Smooth muscle cell (in vitro differentiated cells): ENCODE measurements around the gene SUSD1. TPM values are rescaled to one million over a fixed set of nuclear protein-coding genes. Genes with fewer than 3 reads are reported as not detected.

ENCODE experiments used
- DNase-seq: peaks from one replicate; lab custom pipeline; 2025; ENCODE audit not compliant: unreplicated experiment; lab: John Stamatoyannopoulos, UW
- H2AFZ ChIP-seq: fragments of 200-600 bp; sonication (generic); 2 replicates; pipeline ENCODE4 v1.6.0; 2016; ENCODE audit warnings: antibody characterized with exemption, low read depth, mild to moderate bottlenecking
- H3F3A ChIP-seq: fragments of 200-600 bp; sonication (generic); 2 replicates; pipeline ENCODE4 v1.6.0; 2017; ENCODE audit warnings: antibody characterized with exemption, low read depth
- H3K27ac ChIP-seq: fragments of 200-600 bp; sonication (generic); 2 replicates; pipeline ENCODE4 v1.5.1; 2016; ENCODE audit warnings: low read depth, mild to moderate bottlenecking
- H3K27me3 ChIP-seq: fragments of 200-600 bp; sonication (generic); 2 replicates; pipeline ENCODE4 v1.6.1; 2016; ENCODE audit warnings: low read depth, mild to moderate bottlenecking
- H3K36me3 ChIP-seq: fragments of 200-600 bp; sonication (generic); 2 replicates; pipeline ENCODE4 v1.5.1; 2016; ENCODE audit warnings: low read depth
- H3K4me1 ChIP-seq: fragments of 200-600 bp; sonication (generic); 2 replicates; pipeline ENCODE4 v1.5.1; 2016; ENCODE audit warnings: low read depth
- H3K4me2 ChIP-seq: fragments of 200-600 bp; sonication (generic); 2 replicates; pipeline ENCODE4 v1.6.0; 2016; ENCODE audit warnings: mild to moderate bottlenecking
- H3K4me3 ChIP-seq: fragments of 200-600 bp; sonication (generic); 2 replicates; pipeline ENCODE4 v1.5.1; 2016; ENCODE audit warnings: mild to moderate bottlenecking
- H3K79me2 ChIP-seq: fragments of 200-600 bp; sonication (generic); 2 replicates; pipeline ENCODE4 v1.6.0; 2016; ENCODE audit warnings: low read depth, mild to moderate bottlenecking
- H3K9ac ChIP-seq: fragments of 200-600 bp; sonication (generic); 2 replicates; pipeline ENCODE4 v1.6.0; 2016; ENCODE audit warnings: low read depth
- H3K9me3 ChIP-seq: fragments of 200-600 bp; sonication (generic); replicated peaks from 2 replicates; pipeline ENCODE4 v1.5.1; 2016; ENCODE audit warnings: low read depth
- H4K20me1 ChIP-seq: fragments of 200-600 bp; sonication (generic); 2 replicates; pipeline ENCODE4 v1.6.0; 2016; ENCODE audit warnings: low read depth
- WGBS: methylation state at CpG from one replicate; pipeline ENCODE4 v1.1.7; 2016; ENCODE audit warnings: low lambda C conversion rate; 5-methylcytosine and 5-hydroxymethylcytosine counted together
- polyA plus RNA-seq: library from polyadenylated mRNA; unstranded; fragments of >200 nt; fragmentation: Nextera tagmentation; extraction: Ambion mirVana; gene quantifications from 2 replicates; pipeline ENCODE4 v1.2.1, GENCODE V29; 2016
- total RNA-seq: library from RNA; depleted of rRNA; stranded (reverse); fragments of >200 nt; gene quantifications from 2 replicates; pipeline ENCODE4 v1.2.3, GENCODE V29; 2014
- TF ChIP-seq, protein P1 (sequence below): fragments of 200-600 bp; sonication (generic); IDR thresholded peaks from 2 replicates; pipeline ENCODE4 v1.5.1; 2017; ENCODE audit warnings: borderline replicate concordance, mild to moderate bottlenecking, antibody characterized with exemption; ENCODE audit not compliant: insufficient read depth, poor library complexity, severe bottlenecking

The SUSD1 gene
- total and polyA plus RNA-seq, 2 experiments from 2014 or later: 6.7 to 11.8 TPM

DNA sequence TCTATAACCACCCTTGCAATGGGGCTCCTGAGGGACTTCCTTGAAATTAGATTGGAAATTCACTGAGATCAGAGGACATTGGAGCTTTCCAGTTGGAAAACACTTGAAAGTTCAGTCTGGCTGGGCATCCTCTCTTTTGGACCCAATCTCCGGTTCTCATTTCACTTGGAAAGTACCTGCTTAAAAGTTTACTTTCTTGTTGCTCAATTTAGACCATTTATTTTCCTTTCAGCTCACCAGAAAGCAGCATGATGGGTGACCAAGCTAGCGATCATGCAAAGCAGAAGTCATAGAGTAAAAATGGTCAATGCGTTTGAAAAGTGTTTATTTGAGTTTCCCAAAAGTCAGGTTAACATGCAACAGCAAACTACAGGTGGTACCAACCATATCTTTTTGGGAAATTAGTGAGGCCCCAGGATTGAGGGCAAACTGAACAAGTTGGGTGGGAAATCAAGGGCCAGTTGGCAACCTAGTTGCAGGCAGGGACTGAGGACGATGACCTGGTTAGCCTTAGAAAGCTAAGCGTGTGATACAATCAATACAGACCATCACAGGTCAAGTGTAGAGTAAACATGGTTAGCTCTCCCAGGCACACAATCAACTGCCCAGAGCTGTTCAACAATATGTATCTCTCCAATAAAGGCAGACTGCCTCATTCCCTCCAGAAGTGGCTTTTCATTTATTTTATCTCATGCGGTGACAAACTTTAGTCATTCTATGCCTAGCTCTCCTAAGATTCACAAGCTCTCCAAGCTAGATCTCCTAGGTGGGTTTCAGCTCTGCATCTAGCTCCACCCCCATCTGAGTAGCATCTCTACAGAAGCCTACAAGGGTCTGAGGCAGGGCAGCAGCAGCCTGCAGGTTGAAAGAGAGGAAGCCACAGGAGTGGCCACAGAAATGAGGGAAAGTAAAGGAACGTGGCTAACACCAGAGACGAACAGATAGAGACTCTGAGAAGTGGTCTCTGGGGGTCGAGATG, 141.6 kb downstream of the SUSD1 start:
- WGBS: 97% methylated on average over 9 of the region's 9 CpGs

DNA sequence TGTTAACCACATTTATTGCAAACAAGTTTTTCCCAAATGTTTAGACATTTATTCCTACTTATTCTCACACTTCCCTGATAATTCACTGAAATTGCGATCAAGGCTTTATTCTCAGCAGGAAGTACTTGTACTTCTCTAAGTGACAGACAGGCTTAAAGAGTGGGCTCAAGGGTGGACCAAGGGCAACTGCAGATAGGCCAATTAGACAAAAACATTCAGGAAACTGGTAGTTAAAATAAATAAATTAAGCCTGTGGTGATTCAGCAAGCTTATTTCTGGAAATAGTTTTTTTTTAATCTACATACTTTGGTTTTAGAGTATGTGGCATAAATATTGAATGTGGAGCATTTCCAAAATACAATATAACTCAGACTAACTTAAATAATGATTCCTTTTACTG, 142.4 kb downstream of the SUSD1 start:
- H3K9me3 ChIP-seq: no peaks in the 10 kb centered on the region
- no peak overlapping the region for H3K4me3 ChIP-seq
- H3K4me2 ChIP-seq: peak overlapping the region; percentile 58
- DNase-seq: no peak
- no peaks in the 10 kb centered on the region for H3K79me2 ChIP-seq
- no peak overlapping the region for H2AFZ ChIP-seq
- H3K9ac ChIP-seq: no peak overlapping the region
- H3K36me3 ChIP-seq: no peaks in the 10 kb centered on the region
- peaks cover 30% of the 10 kb centered on the region for H3K4me1 ChIP-seq
- H3K27me3 ChIP-seq: no peaks in the 10 kb centered on the region
- H3F3A ChIP-seq: no peaks in the 10 kb centered on the region
- no peak overlapping the region for H3K27ac ChIP-seq
- 29% methylated on average over 1 of the region's 1 CpG for WGBS
- H4K20me1 ChIP-seq: no peaks in the 10 kb centered on the region
- TF ChIP-seq, protein P1, sequence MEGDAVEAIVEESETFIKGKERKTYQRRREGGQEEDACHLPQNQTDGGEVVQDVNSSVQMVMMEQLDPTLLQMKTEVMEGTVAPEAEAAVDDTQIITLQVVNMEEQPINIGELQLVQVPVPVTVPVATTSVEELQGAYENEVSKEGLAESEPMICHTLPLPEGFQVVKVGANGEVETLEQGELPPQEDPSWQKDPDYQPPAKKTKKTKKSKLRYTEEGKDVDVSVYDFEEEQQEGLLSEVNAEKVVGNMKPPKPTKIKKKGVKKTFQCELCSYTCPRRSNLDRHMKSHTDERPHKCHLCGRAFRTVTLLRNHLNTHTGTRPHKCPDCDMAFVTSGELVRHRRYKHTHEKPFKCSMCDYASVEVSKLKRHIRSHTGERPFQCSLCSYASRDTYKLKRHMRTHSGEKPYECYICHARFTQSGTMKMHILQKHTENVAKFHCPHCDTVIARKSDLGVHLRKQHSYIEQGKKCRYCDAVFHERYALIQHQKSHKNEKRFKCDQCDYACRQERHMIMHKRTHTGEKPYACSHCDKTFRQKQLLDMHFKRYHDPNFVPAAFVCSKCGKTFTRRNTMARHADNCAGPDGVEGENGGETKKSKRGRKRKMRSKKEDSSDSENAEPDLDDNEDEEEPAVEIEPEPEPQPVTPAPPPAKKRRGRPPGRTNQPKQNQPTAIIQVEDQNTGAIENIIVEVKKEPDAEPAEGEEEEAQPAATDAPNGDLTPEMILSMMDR: no peak

More for the DNA sequence above, 141.6 kb downstream of the SUSD1 start:
- DNase-seq: no peak
- Histone ChIP-seq H3K27me3 (no peaks in the 10 kb centered on the region), H3F3A (no peaks in the 10 kb centered on the region), H3K27ac (no peak overlapping the region), H3K9me3 (no peaks in the 10 kb centered on the region), H3K4me2 (peak overlapping the region; percentile 58), H3K4me3 (no peak overlapping the region), H3K9ac (no peak overlapping the region), H3K4me1 (peaks cover 35% of the 10 kb centered on the region), H4K20me1 (no peaks in the 10 kb centered on the region), H2AFZ (no peak overlapping the region), H3K79me2 (no peaks in the 10 kb centered on the region), H3K36me3 (no peaks in the 10 kb centered on the region)
- TF ChIP-seq, protein P1: no peak

DNA sequence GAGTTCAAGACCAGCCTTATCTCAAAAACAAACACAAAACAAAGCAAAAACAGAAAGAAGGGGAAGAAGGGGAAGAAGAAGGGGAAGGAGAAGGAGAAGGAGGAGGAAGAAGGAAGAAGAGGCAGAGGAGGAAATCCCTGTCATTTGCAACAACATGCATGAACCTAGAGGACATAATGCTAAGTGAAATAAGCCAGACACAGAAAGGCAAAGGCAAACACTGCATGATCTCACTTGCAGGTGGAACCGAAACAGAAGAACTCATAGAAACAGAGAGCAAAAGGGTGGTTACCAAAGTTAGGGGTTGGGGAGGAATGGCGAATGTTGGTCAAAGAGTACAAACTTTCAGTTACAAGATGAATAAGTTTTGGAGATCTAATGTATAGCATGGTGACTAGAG, 143.1 kb downstream of the SUSD1 start:
- Histone ChIP-seq H3K36me3 (no peaks in the 10 kb centered on the region), H4K20me1 (no peaks in the 10 kb centered on the region), H3K4me3 (no peak overlapping the region), H3F3A (no peaks in the 10 kb centered on the region), H2AFZ (no peak overlapping the region), H3K27me3 (no peaks in the 10 kb centered on the region), H3K27ac (no peak overlapping the region), H3K4me1 (peaks cover 23% of the 10 kb centered on the region), H3K4me2 (no peak overlapping the region), H3K9ac (no peak overlapping the region), H3K79me2 (no peaks in the 10 kb centered on the region), H3K9me3 (no peaks in the 10 kb centered on the region)
- WGBS: 94% methylated on average over 2 of the region's 2 CpGs
- TF ChIP-seq, protein P1: no peak
- no peak for DNase-seq
